H1 (cell line): ENCODE measurements around the gene MYLK2. TPM values are rescaled to one million over a fixed set of nuclear protein-coding genes. Genes with fewer than 3 reads are reported as not detected.
A peak's percentile ranks its signal among the peaks of the same experiment; 100 is the strongest.

ENCODE experiments used
- CTCF ChIA-PET: fragments of 300-600 bp; sonication (Branson Sonifier 250); formaldehyde crosslinking; loops from one replicate; lab custom pipeline; 2021; ENCODE audit not compliant: partially characterized antibody; lab: Charles Lee
- POLR2A ChIA-PET: fragments of 300-600 bp; sonication (Branson Sonifier 250); formaldehyde crosslinking; loops from one replicate; lab custom pipeline; 2021; ENCODE audit warnings: inconsistent platforms; ENCODE audit not compliant: partially characterized antibody; lab: Charles Lee
- DNase-seq, 2 experiments: peaks; one replicate each; pipeline versions ENCODE4 v3.0.0 to v3.0.0-alpha.2; 2010 to 2022; ENCODE audit warnings: low spot score in 2 of 2, low read depth in 1 of 2, mixed read lengths in 1 of 2
- FAIRE-seq: peaks from 2 replicates; lab custom pipeline; 2011; peaks lifted over from hg19 to GRCh38; lab: Jason Lieb, UNC
- H2AFZ ChIP-seq: 2 replicates; pipeline ENCODE4 v1.8.1; 2012; ENCODE audit warnings: low read length, inconsistent platforms
- H2AK5ac ChIP-seq: 2 replicates; pipeline ENCODE4 v1.6.1; 2013; ENCODE audit warnings: low read depth, low read length
- H2BK120ac ChIP-seq: replicated peaks from 2 replicates; pipeline ENCODE3; 2013; ENCODE audit warnings: low read depth, low read length, inconsistent platforms
- H2BK12ac ChIP-seq: 2 replicates; pipeline ENCODE4 v1.6.1; 2013; ENCODE audit warnings: low read depth, low read length
- H2BK15ac ChIP-seq: 2 replicates; pipeline ENCODE4 v1.6.1; 2013; ENCODE audit warnings: low read length
- H2BK20ac ChIP-seq: 2 replicates; pipeline ENCODE4 v1.6.1; 2013; ENCODE audit warnings: low read length
- H2BK5ac ChIP-seq: 2 replicates; pipeline ENCODE4 v1.6.1; 2013; ENCODE audit warnings: low read depth, low read length
- H3K14ac ChIP-seq: 2 replicates; pipeline ENCODE4 v1.6.1; 2013; ENCODE audit warnings: inconsistent platforms; ENCODE audit not compliant: insufficient read length
- H3K18ac ChIP-seq: 2 replicates; pipeline ENCODE4 v1.6.1; 2013; ENCODE audit warnings: low read length; ENCODE audit errors: extremely low read depth
- H3K23ac ChIP-seq: 2 replicates; pipeline ENCODE4 v1.6.1; 2013; ENCODE audit warnings: inconsistent platforms; ENCODE audit not compliant: insufficient read length
- H3K23me2 ChIP-seq: 2 replicates; pipeline ENCODE4 v1.6.1; 2013; ENCODE audit warnings: low read depth, low read length
- H3K27ac ChIP-seq: 2 replicates; pipeline ENCODE4 v1.6.1; 2011; ENCODE audit warnings: low read depth, low read length, inconsistent platforms
- H3K27me3 ChIP-seq, 4 experiments: replicated peaks in 1 of 4; 1 replicate in 1 of 4; 2 replicates in 3 of 4; pipeline versions ENCODE4 v1.6.1 to v1.8.1; 2011 to 2013; ENCODE audit warnings: low read length in 3 of 4, mild to moderate bottlenecking in 3 of 4, inconsistent platforms in 2 of 4, mixed read lengths in 2 of 4, moderate library complexity in 1 of 4; ENCODE audit not compliant: control insufficient read depth in 3 of 4, insufficient read depth in 3 of 4; ENCODE audit errors: extremely low read depth in 1 of 4
- H3K36me3 ChIP-seq, 4 experiments: 2 replicates each; pipeline versions ENCODE4 v1.6.1 to v1.8.1; 2011 to 2013; ENCODE audit warnings: mild to moderate bottlenecking in 4 of 4, low read length in 3 of 4, moderate library complexity in 2 of 4, control low read depth in 1 of 4, inconsistent platforms in 1 of 4; ENCODE audit not compliant: insufficient read depth in 4 of 4, control insufficient read depth in 2 of 4
- H3K4ac ChIP-seq: replicated peaks from 2 replicates; pipeline ENCODE3; 2013; ENCODE audit warnings: low read length, low read depth, mixed read lengths, inconsistent platforms; ENCODE audit not compliant: insufficient read length
- H3K4me1 ChIP-seq, 4 experiments: replicated peaks in 1 of 4; 1 replicate in 1 of 4; 2 replicates in 3 of 4; pipeline versions ENCODE4 v1.6.1 to v1.8.1; 2011 to 2013; ENCODE audit warnings: low read length in 3 of 4, inconsistent platforms in 2 of 4, mixed read lengths in 1 of 4; ENCODE audit not compliant: insufficient read depth in 4 of 4, control insufficient read depth in 3 of 4
- H3K4me2 ChIP-seq, 2 experiments: 2 replicates each; pipeline versions ENCODE4 v1.6.1 to v1.8.1; 2011 to 2013; ENCODE audit warnings: low read depth in 2 of 2, low read length in 2 of 2, control low read depth in 1 of 2, inconsistent platforms in 1 of 2, mild to moderate bottlenecking in 1 of 2; ENCODE audit not compliant: insufficient read depth in 1 of 2
- H3K4me3 ChIP-seq, 4 experiments: fragments of 200-600, 300-600 bp in 1 of 4; sonication (generic), shearing (Covaris generic), sonication (Bioruptor Twin) in 1 of 4; 2 replicates each; pipeline versions ENCODE4 v1.5.1 to v1.8.1; 2011 to 2016; ENCODE audit warnings: low read length in 4 of 4, low read depth in 3 of 4, control low read depth in 2 of 4, inconsistent platforms in 2 of 4, mild to moderate bottlenecking in 2 of 4, mixed read lengths in 1 of 4, moderate library complexity in 1 of 4; ENCODE audit not compliant: insufficient read depth in 2 of 4; ENCODE audit errors: extremely low read depth in 1 of 4
- H3K56ac ChIP-seq: replicated peaks from 2 replicates; pipeline ENCODE3; 2013; ENCODE audit warnings: low read depth, mild to moderate bottlenecking, mixed read lengths, low read length, inconsistent platforms; ENCODE audit not compliant: insufficient read length
- H3K79me1 ChIP-seq: 2 replicates; pipeline ENCODE4 v1.6.1; 2013; ENCODE audit warnings: low read depth, low read length, control low read depth
- H3K79me2 ChIP-seq, 2 experiments: 2 replicates each; pipeline versions ENCODE4 v1.6.1 to v1.8.1; 2012 to 2013; ENCODE audit warnings: low read length in 2 of 2, mild to moderate bottlenecking in 2 of 2, inconsistent platforms in 1 of 2; ENCODE audit not compliant: insufficient read depth in 2 of 2, control insufficient read depth in 1 of 2
- H3K9ac ChIP-seq, 4 experiments: replicated peaks in 1 of 4; 1 replicate in 1 of 4; 2 replicates in 3 of 4; pipeline versions ENCODE4 v1.6.1 to v1.8.1; 2011 to 2013; ENCODE audit warnings: low read depth in 3 of 4, low read length in 3 of 4, control low read depth in 2 of 4, mild to moderate bottlenecking in 2 of 4, moderate library complexity in 2 of 4, inconsistent platforms in 1 of 4; ENCODE audit errors: extremely low read depth in 1 of 4
- H3K9me3 ChIP-seq, 2 experiments: 2 replicates each; pipeline versions ENCODE4 v1.6.1 to v1.8.1; 2012 to 2013; ENCODE audit warnings: mild to moderate bottlenecking in 2 of 2, moderate library complexity in 2 of 2, control low read depth in 1 of 2, inconsistent platforms in 1 of 2, low read depth in 1 of 2, low read length in 1 of 2, mixed read lengths in 1 of 2; ENCODE audit not compliant: insufficient read depth in 2 of 2
- H4K20me1 ChIP-seq, 2 experiments: replicated peaks in 1 of 2; 2 replicates each; pipeline versions ENCODE3 to v1.8.1; 2011 to 2013; ENCODE audit warnings: inconsistent platforms in 2 of 2, low read length in 2 of 2, mild to moderate bottlenecking in 1 of 2; ENCODE audit not compliant: insufficient read depth in 2 of 2, control insufficient read depth in 1 of 2
- H4K5ac ChIP-seq: 2 replicates; pipeline ENCODE4 v1.6.1; 2013; ENCODE audit warnings: low read length, low read depth, mixed read lengths, inconsistent platforms; ENCODE audit not compliant: insufficient read length
- H4K8ac ChIP-seq: 2 replicates; pipeline ENCODE4 v1.8.0; 2013; ENCODE audit warnings: mild to moderate bottlenecking, moderate library complexity, low read length, inconsistent platforms; ENCODE audit not compliant: insufficient read depth; ENCODE audit errors: extremely low read depth
- H4K91ac ChIP-seq: replicated peaks from 2 replicates; pipeline ENCODE3; 2013; ENCODE audit warnings: low read length, mixed read lengths, inconsistent platforms; ENCODE audit not compliant: insufficient read length
- CTCF ChIP-seq, 3 experiments: IDR thresholded peaks; 1 replicate in 2 of 3; 2 replicates in 1 of 3; pipeline versions ENCODE4 v1.5.1 to v1.6.1; 2011; ENCODE audit warnings: low read length in 3 of 3, mild to moderate bottlenecking in 3 of 3, inconsistent platforms in 2 of 3, low read depth in 1 of 3, moderate library complexity in 1 of 3; ENCODE audit not compliant: insufficient read depth in 1 of 3; ENCODE audit errors: control extremely low read depth in 1 of 3
- MAX ChIP-seq: IDR thresholded peaks from 2 replicates; pipeline ENCODE4 v1.6.1; 2012; ENCODE audit warnings: inconsistent platforms
- POU5F1 ChIP-seq: IDR thresholded peaks from 2 replicates; pipeline ENCODE4 v1.6.1; 2011; ENCODE audit warnings: low read depth, mild to moderate bottlenecking, low read length, moderate library complexity
- SP1 ChIP-seq: IDR thresholded peaks from 2 replicates; pipeline ENCODE4 v1.6.1; 2011; ENCODE audit warnings: low read depth, low read length
- YY1 ChIP-seq: IDR thresholded peaks from 2 replicates; pipeline ENCODE4 v1.6.1; 2011; ENCODE audit warnings: low read depth, mild to moderate bottlenecking, low read length
- WGBS, 2 experiments: shearing (Covaris generic) in 1 of 2; methylation state at CpG; one replicate each; pipeline versions ENCODE4 v1.1.6 to v1.1.7; 2013 to 2015; ENCODE audit warnings: low lambda C conversion rate in 2 of 2, mixed read lengths in 2 of 2, inconsistent platforms in 1 of 2, low coverage in 1 of 2, missing lambda C conversion rate in 1 of 2; ENCODE audit not compliant: insufficient replicate concordance in 2 of 2, insufficient coverage in 1 of 2, insufficient read length in 1 of 2; ENCODE audit errors: extremely low coverage in 1 of 2, missing lambda C conversion rate in 1 of 2; 5-methylcytosine and 5-hydroxymethylcytosine counted together
- polyA plus RNA-seq, 7 experiments: library from polyadenylated mRNA; depleted of rRNA in 3 of 7; stranded (reverse) in 5 of 7; unstranded in 2 of 7; fragments of >200 nt in 5 of 7; fragments of 200-250 nt in 2 of 7; gene quantifications; 1 replicate in 5 of 7; 2 replicates in 1 of 7; 4 replicates in 1 of 7; pipeline versions ENCODE4 v1.2.1 to v1.2.3, GENCODE V29; 2011 to 2013; ENCODE audit warnings: missing spikeins in 2 of 7, mixed read lengths in 2 of 7
- total RNA-seq: library from RNA; stranded (reverse); fragmentation: NEBNext Ultra II Directional; extraction: Animal tissue kit (Norgen Biotek cat#: 25700); gene quantifications from 2 replicates; pipeline ENCODE4 v1.2.1, GENCODE V29; 2021
- TF ChIP-seq, protein P1 (sequence below): IDR thresholded peaks from 2 replicates; pipeline ENCODE4 v1.6.1; 2012; ENCODE audit warnings: inconsistent platforms

The MYLK2 gene
- total and polyA plus RNA-seq, 2 of the 8 experiments (the other 6 are each of a cell fraction or from before 2014, with no cell fraction given), result 0.22 to 0.26 TPM

GRCh38 chr20:31822421-31823330 is 3.5 kb downstream of the MYLK2 start:
- H3K4ac ChIP-seq, result no peak overlapping the region
- no peaks in the 10 kb centered on the region for H3K27me3 ChIP-seq
- no peaks in the 10 kb centered on the region for H3K79me1 ChIP-seq
- H4K20me1 ChIP-seq, result no peaks in the 10 kb centered on the region
- peak; percentile 73 for FAIRE-seq
- no peak overlapping the region for H2BK5ac ChIP-seq
- no peak overlapping the region for H3K27ac ChIP-seq
- H3K9me3 ChIP-seq, result no peaks in the 10 kb centered on the region
- no peak overlapping the region for H2AK5ac ChIP-seq
- H4K91ac ChIP-seq, result no peak overlapping the region
- peak overlapping the region; percentile 13 for H3K56ac ChIP-seq
- no peaks in the 10 kb centered on the region for H3K23me2 ChIP-seq
- POLR2A ChIA-PET, result interaction anchor here (1.0 to 1.3 kb wide), 3 partner anchors 9 to 195 kb away, joined by 3 read pairs; no protein-coding TSS in a partner anchor
- DNase-seq, result peak; percentile 49 to 97
- H2AFZ ChIP-seq, result no peak overlapping the region
- no peak overlapping the region for H2BK20ac ChIP-seq
- no peak overlapping the region for H2BK120ac ChIP-seq
- H2BK12ac ChIP-seq, result no peak overlapping the region
- H3K18ac ChIP-seq, result no peak overlapping the region; the same call in 1 of the 2 replicates
- H3K23ac ChIP-seq, result no peak overlapping the region
- peaks cover 0 to 8% (median 2%) of the 10 kb centered on the region in 4 experiments; a peak in 4 of 7 replicates for H3K4me1 ChIP-seq
- H3K9ac ChIP-seq, result no peak overlapping the region
- no peaks in the 10 kb centered on the region for H3K79me2 ChIP-seq
- H3K14ac ChIP-seq, result no peak overlapping the region
- peak overlapping the region in 1 of 2 experiments; percentile 59; a peak in 2 of 4 replicates for H3K4me2 ChIP-seq
- 17% methylated on average over 28 of the region's 29 CpGs; no CpG with 5 or more reads in 1 of the 2 experiments for WGBS, 2 experiments
- no peaks in the 10 kb centered on the region for H3K36me3 ChIP-seq
- H2BK15ac ChIP-seq, result no peak overlapping the region
- CTCF ChIA-PET, result interaction anchor here (0.6 to 6.6 kb wide), 44 partner anchors 7 to 830 kb away, joined by 3 to 73 read pairs (median 4); partner anchors contain the start of genes FOXS1, PDRG1 and XKR7
- H4K5ac ChIP-seq, result no peak overlapping the region
- peak overlapping the region; percentile 43; the same call in 1 of the 2 replicates for H4K8ac ChIP-seq
- H3K4me3 ChIP-seq, result peak overlapping the region in 2 of 4 experiments; percentile 5 to 35; a peak in 2 of 8 replicates
- TF ChIP-seq, protein P1, sequence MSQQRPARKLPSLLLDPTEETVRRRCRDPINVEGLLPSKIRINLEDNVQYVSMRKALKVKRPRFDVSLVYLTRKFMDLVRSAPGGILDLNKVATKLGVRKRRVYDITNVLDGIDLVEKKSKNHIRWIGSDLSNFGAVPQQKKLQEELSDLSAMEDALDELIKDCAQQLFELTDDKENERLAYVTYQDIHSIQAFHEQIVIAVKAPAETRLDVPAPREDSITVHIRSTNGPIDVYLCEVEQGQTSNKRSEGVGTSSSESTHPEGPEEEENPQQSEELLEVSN, result 0 out of 2 replicates have a peak, but pooled peaks have one; percentile 18
- TF ChIP-seq SP1 (0 out of 2 replicates have a peak, but pooled peaks have one; percentile 16), CTCF (IDR thresholded peaks at IDR 0.05; ENCODE audit: control extremely low read depth in 1 of 3, insufficient read depth in 1 of 3, low read depth in 1 of 3, low read length in 3 of 3) (peak; percentile 97 to 100 (median 98)), MAX (peak; percentile 34; the same call in 1 of the 2 replicates), POU5F1 (no peak), YY1 (peak; percentile 65)
